ENCODE measurements around the gene EIF4B. TPM values are rescaled to one million over a fixed set of nuclear protein-coding genes. Genes with fewer than 3 reads are reported as not detected.

The EIF4B gene
- total RNA-seq, 2 experiments from 2014 or later = 385 to 474 TPM

GRCh38 chr12:53051058-53051880 is 45.0 kb downstream of the EIF4B start:
- H3K27me3 Mint-ChIP-seq = no peaks in the 10 kb centered on the region
- no peak for DNase-seq
- ChIA-PET POLR2A (no interaction called here), CTCF (interaction anchor here (0.9 to 1.4 kb wide), 3 partner anchors 10 to 52 kb away, joined by 3 to 7 read pairs (median 3); partner anchors contain the start of gene SOAT2)
- no peak overlapping the region for H3K4me3 Mint-ChIP-seq
- no peaks in the 10 kb centered on the region for H3K9me3 Mint-ChIP-seq
- no peaks in the 10 kb centered on the region for H3K36me3 Mint-ChIP-seq (ENCODE audit: low read depth)
- H3K4me1 Mint-ChIP-seq = peaks cover 35% of the 10 kb centered on the region
- H3K27ac Mint-ChIP-seq = no peak overlapping the region

DNA sequence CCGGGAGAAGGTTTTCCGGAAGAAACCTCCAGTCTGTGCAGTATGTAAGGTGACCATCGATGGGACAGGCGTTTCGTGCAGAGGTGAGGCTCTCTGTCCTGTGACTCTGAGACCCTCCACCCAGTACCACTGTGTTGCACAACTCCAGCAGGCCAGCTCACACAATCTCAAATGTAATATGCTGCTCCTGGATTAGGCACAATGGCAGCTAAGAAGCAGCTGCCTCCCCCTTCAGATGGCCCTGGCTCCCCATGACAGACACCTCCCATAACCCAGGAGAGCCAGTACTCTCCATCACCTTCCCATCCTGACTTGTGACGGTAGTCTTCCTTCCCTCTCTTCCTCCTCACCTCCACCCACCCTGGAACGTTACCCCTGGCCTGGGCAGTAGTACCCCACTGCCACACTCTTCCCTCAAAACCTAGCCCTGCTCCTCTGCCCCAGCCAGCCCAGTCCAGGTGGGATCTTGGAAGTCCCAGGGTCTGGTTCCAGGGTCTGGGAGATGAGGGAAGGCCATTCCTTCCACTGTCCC is 45.7 kb downstream of the EIF4B start:
- H3K4me3 Mint-ChIP-seq = no peak overlapping the region
- no peak overlapping the region for H3K27ac Mint-ChIP-seq
- no peaks in the 10 kb centered on the region for H3K9me3 Mint-ChIP-seq
- H3K36me3 Mint-ChIP-seq (ENCODE audit: low read depth) = no peaks in the 10 kb centered on the region
- ChIA-PET CTCF (interaction anchor here (0.9 to 1.4 kb wide), 3 partner anchors 9 to 51 kb away, joined by 3 to 7 read pairs (median 3); partner anchors contain the start of gene SOAT2), POLR2A (no interaction called here)
- DNase-seq = no peak
- H3K27me3 Mint-ChIP-seq = no peaks in the 10 kb centered on the region
- H3K4me1 Mint-ChIP-seq = peaks cover 29% of the 10 kb centered on the region

GRCh38 chr12:53052419-53053217 is 46.4 kb downstream of the EIF4B start:
- no peak for DNase-seq
- H3K27ac Mint-ChIP-seq = no peak overlapping the region
- H3K9me3 Mint-ChIP-seq = no peaks in the 10 kb centered on the region
- H3K4me1 Mint-ChIP-seq = peaks cover 29% of the 10 kb centered on the region
- H3K27me3 Mint-ChIP-seq = no peaks in the 10 kb centered on the region
- no peaks in the 10 kb centered on the region for H3K36me3 Mint-ChIP-seq (ENCODE audit: low read depth)
- POLR2A ChIA-PET = no interaction called here
- H3K4me3 Mint-ChIP-seq = no peak overlapping the region
- CTCF ChIA-PET = interaction anchor here (0.8 to 4.5 kb wide), 11 partner anchors 8 to 269 kb away, joined by 3 to 33 read pairs (median 5); partner anchors contain the start of gene AAAS

DNA sequence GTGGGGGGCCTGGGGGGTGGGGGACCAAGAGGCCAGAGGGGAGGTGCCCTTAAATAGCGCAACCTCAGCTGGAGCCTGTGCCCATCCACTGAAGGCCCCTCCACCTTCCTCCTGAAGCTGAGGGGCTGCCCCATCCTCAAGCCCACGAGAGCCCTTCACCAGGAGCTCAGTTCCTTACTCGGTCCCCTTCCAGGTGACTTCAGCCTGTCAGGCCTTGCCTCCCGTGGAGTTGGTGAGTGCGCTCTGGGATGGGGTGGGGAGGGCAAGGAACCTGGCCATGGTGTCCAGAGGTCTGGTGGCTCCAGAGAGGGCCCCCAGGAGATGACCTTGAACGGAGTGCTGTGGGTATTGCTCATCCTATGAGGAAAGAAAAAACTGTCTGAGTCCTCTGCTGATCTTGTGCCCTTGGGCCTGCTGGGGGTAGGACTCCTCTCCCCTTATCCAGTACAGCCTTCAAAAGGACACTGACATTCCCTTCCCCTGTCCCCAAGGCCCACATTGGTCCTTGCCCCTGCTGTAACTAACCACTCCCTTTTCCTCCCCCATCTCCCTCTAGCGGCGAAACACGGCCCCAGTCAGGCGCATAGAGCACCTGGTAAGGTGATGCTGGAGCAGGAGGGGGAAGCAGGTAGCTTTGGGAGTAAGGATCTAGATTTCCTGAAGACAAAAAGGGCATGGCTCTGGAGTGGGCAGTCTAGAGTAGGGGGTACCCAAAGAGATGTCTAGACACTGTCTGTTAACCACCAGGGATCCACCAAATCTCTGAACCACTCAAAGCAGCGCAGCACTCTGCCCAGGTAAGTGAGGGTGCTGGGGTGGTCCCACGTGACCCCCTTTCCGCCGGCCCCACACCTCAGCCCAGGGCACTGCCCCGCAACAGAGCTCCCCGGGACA is 47.2 kb downstream of the EIF4B start:
- POLR2A ChIA-PET = no interaction called here
- Mint-ChIP-seq H3K36me3 (ENCODE audit: low read depth) (no peaks in the 10 kb centered on the region), H3K4me3 (peak overlapping the region; percentile 88), H3K27me3 (no peaks in the 10 kb centered on the region), H3K9me3 (no peaks in the 10 kb centered on the region), H3K27ac (peak overlapping the region; percentile 91), H3K4me1 (peaks cover 23% of the 10 kb centered on the region)
- peak; percentile 61 for DNase-seq
- CTCF ChIA-PET = interaction anchor here (0.8 to 4.5 kb wide), 14 partner anchors 8 to 456 kb away, joined by 3 to 33 read pairs (median 5); partner anchors contain the start of genes AAAS and SOAT2

GRCh38 chr12:53054112-53054878 is 48.0 kb downstream of the EIF4B start:
- Mint-ChIP-seq H3K4me3 (peak overlapping the region; percentile 88), H3K27me3 (no peaks in the 10 kb centered on the region), H3K4me1 (peaks cover 16% of the 10 kb centered on the region), H3K9me3 (no peaks in the 10 kb centered on the region), H3K36me3 (ENCODE audit: low read depth) (no peaks in the 10 kb centered on the region), H3K27ac (peak overlapping the region; percentile 91)
- CTCF ChIA-PET = interaction anchor here (0.7 to 4.5 kb wide), 12 partner anchors 7 to 1878 kb away, joined by 3 to 33 read pairs (median 5); partner anchors contain the start of genes AAAS and SOAT2
- DNase-seq = peak; percentile 95
- POLR2A ChIA-PET = no interaction called here

- Mint-ChIP-seq H3K9me3 (no peaks in the 10 kb centered on the region), H3K4me1 (peaks cover 14% of the 10 kb centered on the region), H3K27ac (peak overlapping the region; percentile 58), H3K27me3 (no peaks in the 10 kb centered on the region), H3K36me3 (ENCODE audit: low read depth) (no peaks in the 10 kb centered on the region), H3K4me3 (no peak overlapping the region)
- no peak for DNase-seq
- ChIA-PET POLR2A (no interaction called here), CTCF (interaction anchor here (0.6 to 4.5 kb wide), 5 partner anchors 8 to 43 kb away, joined by 3 to 33 read pairs (median 13); no protein-coding TSS in a partner anchor)
Measured at GRCh38 chr12:53055471-53056266, 49.4 kb downstream of the EIF4B start.

- peaks cover 14% of the 10 kb centered on the region for H3K4me1 Mint-ChIP-seq
- no peak overlapping the region for H3K27ac Mint-ChIP-seq
- POLR2A ChIA-PET = interaction anchor here (1.2 kb wide), 1 partner anchor 10 kb away, joined by 14 read pairs; no protein-coding TSS in a partner anchor
- no peak for DNase-seq
- CTCF ChIA-PET = interaction anchor here (0.6 to 4.5 kb wide), 3 partner anchors 9 to 26 kb away, joined by 3 to 33 read pairs (median 20); no protein-coding TSS in a partner anchor
- no peaks in the 10 kb centered on the region for H3K9me3 Mint-ChIP-seq
- H3K36me3 Mint-ChIP-seq (ENCODE audit: low read depth) = no peaks in the 10 kb centered on the region
- H3K4me3 Mint-ChIP-seq = no peak overlapping the region
- H3K27me3 Mint-ChIP-seq = no peaks in the 10 kb centered on the region
Measured at GRCh38 chr12:53056296-53056695, 50.0 kb downstream of the EIF4B start.

GRCh38 chr12:53056901-53057300 is 50.6 kb downstream of the EIF4B start:
- ChIA-PET POLR2A (interaction anchor here (1.2 kb wide), 1 partner anchor 9 kb away, joined by 14 read pairs; no protein-coding TSS in a partner anchor), CTCF (interaction anchor here (1.1 to 4.5 kb wide), 4 partner anchors 9 to 22 kb away, joined by 3 to 33 read pairs (median 13); partner anchors contain the start of gene SPRYD3)
- no peaks in the 10 kb centered on the region for H3K9me3 Mint-ChIP-seq
- H3K27me3 Mint-ChIP-seq = no peaks in the 10 kb centered on the region
- DNase-seq = no peak
- H3K27ac Mint-ChIP-seq = no peak overlapping the region
- no peaks in the 10 kb centered on the region for H3K36me3 Mint-ChIP-seq (ENCODE audit: low read depth)
- no peak overlapping the region for H3K4me3 Mint-ChIP-seq
- peaks cover 14% of the 10 kb centered on the region for H3K4me1 Mint-ChIP-seq

DNA sequence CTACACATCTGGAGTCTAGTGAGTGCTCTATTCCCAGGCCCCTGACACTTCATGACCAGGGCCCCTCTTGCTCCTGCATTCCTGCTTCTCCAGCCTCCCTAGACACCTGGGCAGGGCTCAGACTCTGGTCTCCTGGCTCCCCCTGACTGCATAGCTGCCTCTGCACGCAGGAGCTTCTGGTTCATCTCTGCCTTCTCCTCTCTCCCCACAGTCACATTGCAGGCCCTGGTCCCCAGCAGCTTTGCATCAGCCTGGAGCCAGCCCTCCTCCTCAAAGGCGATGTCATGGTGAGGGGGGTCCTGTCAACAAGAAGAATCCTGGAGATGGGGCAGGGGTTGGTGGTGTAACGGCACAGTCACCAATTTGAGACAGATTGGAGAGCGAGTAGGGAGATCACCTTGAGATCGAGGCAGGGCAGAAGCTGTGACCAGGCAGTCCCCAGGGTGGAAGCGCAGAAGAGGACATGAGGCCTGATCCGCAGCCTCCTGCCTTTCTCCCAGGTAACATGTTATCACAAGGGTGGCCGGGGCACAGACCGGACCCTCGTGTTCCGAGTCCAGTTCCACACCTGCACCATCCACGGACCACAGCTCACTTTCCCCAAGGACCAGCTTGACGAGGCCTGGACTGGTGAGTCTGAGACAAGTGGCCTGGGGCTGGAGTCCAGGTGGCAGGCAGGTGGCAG is 51.7 kb downstream of the EIF4B start:
- peaks cover 14% of the 10 kb centered on the region for H3K4me1 Mint-ChIP-seq
- H3K4me3 Mint-ChIP-seq = no peak overlapping the region
- no peaks in the 10 kb centered on the region for H3K9me3 Mint-ChIP-seq
- H3K27me3 Mint-ChIP-seq = no peaks in the 10 kb centered on the region
- POLR2A ChIA-PET = no interaction called here
- no peak for DNase-seq
- no peak overlapping the region for H3K27ac Mint-ChIP-seq
- no peaks in the 10 kb centered on the region for H3K36me3 Mint-ChIP-seq (ENCODE audit: low read depth)
- CTCF ChIA-PET = interaction anchor here (1.1 to 3.9 kb wide), 4 partner anchors 8 to 21 kb away, joined by 3 to 20 read pairs (median 4); partner anchors contain the start of gene SPRYD3

GRCh38 chr12:53058674-53059433 is 52.6 kb downstream of the EIF4B start:
- CTCF ChIA-PET = interaction anchor here (1.2 kb wide), 1 partner anchor 10 kb away, joined by 3 read pairs; no protein-coding TSS in a partner anchor
- DNase-seq = no peak
- POLR2A ChIA-PET = no interaction called here
- H3K27ac Mint-ChIP-seq = no peak overlapping the region
- H3K4me3 Mint-ChIP-seq = no peak overlapping the region
- peaks cover 10% of the 10 kb centered on the region for H3K4me1 Mint-ChIP-seq
- no peaks in the 10 kb centered on the region for H3K9me3 Mint-ChIP-seq
- H3K36me3 Mint-ChIP-seq (ENCODE audit: low read depth) = no peaks in the 10 kb centered on the region
- no peaks in the 10 kb centered on the region for H3K27me3 Mint-ChIP-seq

All from activated CD4-positive, alpha-beta T cell treated with anti-CD3 and anti-CD28 coated beads, Interleukin-2, amount 10 ng/mL, durations not matched to agents 7 days and 5 days (primary cell).